SK-N-SH (cell line): ENCODE measurements around the gene CIROP. TPM values are rescaled to one million over a fixed set of nuclear protein-coding genes. Genes with fewer than 3 reads are reported as not detected.

Experiments used
- EP300 ChIP-seq, 2 experiments: IDR thresholded peaks; 2 replicates each; pipeline versions ENCODE4 v1.4.0 to v1.6.1; 2012; ENCODE audit warnings: borderline replicate concordance in 1 of 2, low read depth in 1 of 2, low read length in 1 of 2
- EZH2phosphoT487 ChIP-seq: fragments of 200-600 bp; sonication (generic); IDR thresholded peaks from 2 replicates; pipeline ENCODE4 v1.6.1; 2017; ENCODE audit warnings: low read depth, mixed run types, mild to moderate bottlenecking, antibody characterized with exemption, moderate library complexity, borderline replicate concordance
- FOXJ3 ChIP-seq: sonication (generic); formaldehyde crosslinking; IDR thresholded peaks from 2 replicates; pipeline ENCODE4 v1.5.1; 2020; ENCODE audit warnings: mild to moderate bottlenecking, missing genetic modification reagents
- FOXM1 ChIP-seq: IDR thresholded peaks from 2 replicates; pipeline ENCODE4 v1.4.0; 2012; ENCODE audit warnings: low read depth, mild to moderate bottlenecking
- GATA2 ChIP-seq: sonication (generic); formaldehyde crosslinking; IDR thresholded peaks from 2 replicates; pipeline ENCODE4 v1.5.0; 2020; ENCODE audit warnings: mild to moderate bottlenecking, missing genetic modification reagents
- MEF2A ChIP-seq: IDR thresholded peaks from 2 replicates; pipeline ENCODE4 v1.4.0; 2012; ENCODE audit warnings: low read depth, borderline replicate concordance
- REST ChIP-seq: IDR thresholded peaks from 2 replicates; pipeline ENCODE4 v1.6.1; 2012; ENCODE audit warnings: mild to moderate bottlenecking, low read depth, low read length, moderate library complexity
- RFX5 ChIP-seq: IDR thresholded peaks from 2 replicates; pipeline ENCODE4 v1.6.1; 2012; ENCODE audit warnings: mild to moderate bottlenecking, improper control_type of control experiment, low read length
- SMC3 ChIP-seq: IDR thresholded peaks from 2 replicates; pipeline ENCODE4 v1.6.1; 2012; ENCODE audit warnings: low read depth, low read length, improper control_type of control experiment
- TAF1 ChIP-seq: IDR thresholded peaks from 2 replicates; pipeline ENCODE4 v1.6.1; 2012; ENCODE audit warnings: low read depth, mild to moderate bottlenecking, low read length, moderate library complexity, borderline replicate concordance
- TCF12 ChIP-seq: IDR thresholded peaks from 2 replicates; pipeline ENCODE4 v1.4.0; 2012
- YY1 ChIP-seq: IDR thresholded peaks from 2 replicates; pipeline ENCODE4 v1.4.0; 2012; ENCODE audit warnings: low read depth, mild to moderate bottlenecking
- polyA plus RNA-seq, 3 experiments: library from polyadenylated mRNA; depleted of rRNA; stranded (reverse); fragments of >200 nt; gene quantifications; 2 replicates each; pipeline ENCODE4 v1.2.3, GENCODE V29; 2012
- TF ChIP-seq, protein P1 (sequence below): IDR thresholded peaks from 2 replicates; pipeline ENCODE4; 2012
- TF ChIP-seq, protein P2 (sequence below): IDR thresholded peaks from 2 replicates; pipeline ENCODE4 v1.4.0; 2012; ENCODE audit warnings: low read depth, borderline replicate concordance
- TF ChIP-seq, protein P3 (sequence below): fragments of 150-350 bp; IDR thresholded peaks from 2 replicates; pipeline ENCODE4 v1.6.1; 2017; ENCODE audit warnings: antibody characterized with exemption, low read length, low read depth, borderline replicate concordance

Gene CIROP
- polyA plus RNA-seq, 1 of the 3 experiments (the other 2 are of a cell fraction) = not detected

- no peak for TF ChIP-seq FOXM1
- TF ChIP-seq GATA2 (CRISPR knock-in tag) = no peak
- no peak for TF ChIP-seq RFX5
- TF ChIP-seq SMC3 = no peak
- TF ChIP-seq, protein P1, sequence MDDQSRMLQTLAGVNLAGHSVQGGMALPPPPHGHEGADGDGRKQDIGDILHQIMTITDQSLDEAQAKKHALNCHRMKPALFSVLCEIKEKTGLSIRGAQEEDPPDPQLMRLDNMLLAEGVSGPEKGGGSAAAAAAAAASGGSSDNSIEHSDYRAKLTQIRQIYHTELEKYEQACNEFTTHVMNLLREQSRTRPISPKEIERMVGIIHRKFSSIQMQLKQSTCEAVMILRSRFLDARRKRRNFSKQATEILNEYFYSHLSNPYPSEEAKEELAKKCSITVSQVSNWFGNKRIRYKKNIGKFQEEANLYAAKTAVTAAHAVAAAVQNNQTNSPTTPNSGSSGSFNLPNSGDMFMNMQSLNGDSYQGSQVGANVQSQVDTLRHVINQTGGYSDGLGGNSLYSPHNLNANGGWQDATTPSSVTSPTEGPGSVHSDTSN = no peak
- TF ChIP-seq, protein P2, sequence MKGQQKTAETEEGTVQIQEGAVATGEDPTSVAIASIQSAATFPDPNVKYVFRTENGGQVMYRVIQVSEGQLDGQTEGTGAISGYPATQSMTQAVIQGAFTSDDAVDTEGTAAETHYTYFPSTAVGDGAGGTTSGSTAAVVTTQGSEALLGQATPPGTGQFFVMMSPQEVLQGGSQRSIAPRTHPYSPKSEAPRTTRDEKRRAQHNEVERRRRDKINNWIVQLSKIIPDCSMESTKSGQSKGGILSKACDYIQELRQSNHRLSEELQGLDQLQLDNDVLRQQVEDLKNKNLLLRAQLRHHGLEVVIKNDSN = no peak
- no peak for TF ChIP-seq EZH2phosphoT487
- no peak for TF ChIP-seq TAF1
- TF ChIP-seq REST = no peak; the same call in 1 of the 2 replicates
- peak in 1 of 2 experiments; percentile 35; a peak in 1 of 4 replicates for TF ChIP-seq EP300 (IDR thresholded peaks at IDR 0.05; ENCODE audit: borderline replicate concordance in 1 of 2, low read depth in 1 of 2, low read length in 1 of 2)
- TF ChIP-seq TCF12 = peak; percentile 74
- TF ChIP-seq, protein P3, sequence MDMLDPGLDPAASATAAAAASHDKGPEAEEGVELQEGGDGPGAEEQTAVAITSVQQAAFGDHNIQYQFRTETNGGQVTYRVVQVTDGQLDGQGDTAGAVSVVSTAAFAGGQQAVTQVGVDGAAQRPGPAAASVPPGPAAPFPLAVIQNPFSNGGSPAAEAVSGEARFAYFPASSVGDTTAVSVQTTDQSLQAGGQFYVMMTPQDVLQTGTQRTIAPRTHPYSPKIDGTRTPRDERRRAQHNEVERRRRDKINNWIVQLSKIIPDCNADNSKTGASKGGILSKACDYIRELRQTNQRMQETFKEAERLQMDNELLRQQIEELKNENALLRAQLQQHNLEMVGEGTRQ = no peak
- peak; percentile 75; the same call in 1 of the 2 replicates for TF ChIP-seq YY1
- TF ChIP-seq MEF2A = no peak
- TF ChIP-seq FOXJ3 (CRISPR knock-in tag) = no peak
These were observed 42.8 kb downstream of the CIROP start (continued) for GRCh38 chr14:23062002-23062401.
